Ramos (cell line): ENCODE data around the gene PEPD.

Experiments
- in situ Hi-C: fragments of 300-500 bp; cut with MboI; formaldehyde crosslinking; loops from one replicate; pipeline ENCODE4 v1.14.3; 2022; ENCODE audit warnings: low sequenced_read_pairs; ENCODE audit not compliant: unreplicated experiment

The PEPD gene

DNA sequence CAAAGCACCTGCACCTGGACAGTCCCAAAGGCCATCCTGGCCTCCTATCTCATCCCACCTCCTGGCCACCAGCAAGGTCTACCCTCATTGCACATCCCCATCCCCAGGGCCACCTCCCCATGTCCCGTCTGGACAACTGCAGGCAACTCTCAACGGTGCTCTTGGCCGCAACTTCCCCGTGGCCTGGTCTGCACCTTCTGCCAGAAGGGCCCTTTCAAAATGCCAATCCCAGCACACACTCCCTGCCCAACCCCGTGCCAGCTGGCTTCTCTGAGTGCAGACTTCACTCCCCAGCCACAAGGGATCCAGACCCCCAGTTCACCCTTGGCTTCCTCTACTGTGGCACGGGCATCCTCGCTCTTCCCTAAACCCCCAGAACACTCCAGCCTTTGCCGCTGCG, 8.2 kb downstream of the PEPD start:
- in situ Hi-C loops = no loop called here

DNA sequence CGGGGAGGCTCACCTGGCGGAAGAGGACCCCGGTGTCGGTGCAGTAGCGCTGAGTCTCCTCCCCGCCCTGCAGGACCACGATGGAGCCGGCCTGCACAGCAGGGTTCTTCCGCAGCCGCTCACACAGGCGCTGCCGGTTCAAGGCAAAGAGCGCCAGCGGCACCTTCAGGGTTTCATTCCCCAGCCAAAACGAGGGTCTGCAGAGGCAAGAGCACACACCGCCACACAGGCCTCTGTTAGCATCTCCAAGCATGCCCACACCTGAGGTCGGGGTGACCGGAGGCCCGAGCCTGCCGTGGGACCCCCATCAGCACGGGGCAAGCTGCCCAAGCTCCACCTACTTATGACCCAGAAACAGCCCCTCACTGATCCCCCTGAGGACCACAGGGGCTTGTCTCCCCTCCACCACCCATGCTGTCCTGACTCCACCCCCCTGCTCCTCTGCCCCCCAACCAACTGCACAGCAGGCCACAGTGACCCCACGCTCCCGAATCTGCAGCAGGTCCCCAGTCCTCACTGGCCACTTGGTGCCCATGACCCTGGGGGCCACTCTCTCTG, 8.9 kb downstream of the PEPD start:
- in situ Hi-C loops = no loop called here

DNA sequence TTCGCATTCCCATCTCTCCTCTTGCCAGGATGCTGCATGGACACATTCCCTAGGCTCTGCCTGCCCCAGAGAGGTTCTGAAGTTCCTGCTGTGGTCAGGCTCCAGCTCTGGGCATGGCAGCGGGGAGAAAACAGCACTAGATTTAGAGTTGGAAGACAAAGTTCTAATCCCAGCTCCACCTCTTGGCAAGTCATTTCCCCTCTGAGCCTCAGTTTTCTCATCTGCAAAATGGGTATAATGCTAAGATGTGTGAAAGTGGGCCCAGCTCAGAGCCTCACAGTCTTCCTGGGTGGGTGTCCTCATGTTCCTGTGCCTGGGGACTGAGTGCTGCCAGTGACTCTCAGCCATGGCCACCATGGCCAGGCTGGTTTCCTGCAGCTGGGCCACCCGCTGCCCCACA, 9.6 kb downstream of the PEPD start:
- in situ Hi-C loops = no loop called here

DNA sequence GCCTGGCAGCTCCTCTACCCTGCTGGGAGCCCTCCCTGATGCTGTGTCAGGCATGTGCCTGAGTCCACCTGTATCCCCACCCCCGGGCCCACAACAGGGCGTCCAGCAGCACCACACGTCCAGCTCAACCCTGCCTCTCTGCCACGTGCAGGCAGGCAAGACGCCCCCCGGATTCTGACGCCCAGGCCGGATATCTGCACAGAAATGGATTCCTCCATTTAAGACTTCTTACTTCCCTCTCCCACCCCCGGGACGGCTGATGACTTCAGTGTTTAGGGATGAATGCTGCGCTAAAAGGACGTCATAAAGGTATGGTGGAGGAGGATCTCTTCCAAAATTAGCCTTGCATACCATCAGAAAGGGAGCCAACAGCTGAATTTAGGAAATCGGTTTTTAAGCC, 10.2 kb downstream of the PEPD start:
- in situ Hi-C loops = no loop called here

DNA sequence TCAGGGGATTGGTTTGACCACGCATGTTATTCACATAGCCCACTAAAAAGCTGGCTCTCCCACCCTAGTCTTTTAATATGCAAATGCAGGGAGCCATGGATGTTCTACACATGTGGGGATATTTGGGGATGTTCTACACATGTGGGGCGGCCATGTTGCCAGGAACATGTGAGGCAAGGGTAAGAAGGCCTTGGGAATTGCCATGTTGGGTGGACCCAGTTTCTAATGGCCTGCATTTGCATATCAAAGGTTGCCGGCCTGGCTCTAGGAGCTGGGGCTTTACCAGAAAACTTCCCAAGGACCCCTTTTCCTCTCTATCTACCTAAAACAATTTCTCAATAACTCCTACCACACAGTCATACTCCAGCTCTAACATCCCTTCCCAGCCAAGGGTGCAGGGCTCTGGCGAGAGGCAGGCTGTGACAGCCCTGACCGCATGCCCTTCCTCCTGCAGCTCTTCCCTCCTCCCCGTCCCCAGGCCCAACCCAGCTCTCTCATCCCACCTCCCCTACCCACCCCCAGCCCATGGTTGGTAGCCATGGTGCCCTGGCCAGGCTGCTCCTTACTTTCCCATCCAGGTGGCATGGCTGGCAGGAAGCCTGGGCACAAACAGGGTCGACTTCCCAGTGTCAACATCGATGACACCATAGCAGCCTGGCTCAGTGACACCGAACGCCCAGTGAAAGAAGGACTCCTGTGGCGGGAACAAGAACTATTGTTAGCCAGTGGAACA, 11.0 kb downstream of the PEPD start:
- in situ Hi-C loops = no loop called here

DNA sequence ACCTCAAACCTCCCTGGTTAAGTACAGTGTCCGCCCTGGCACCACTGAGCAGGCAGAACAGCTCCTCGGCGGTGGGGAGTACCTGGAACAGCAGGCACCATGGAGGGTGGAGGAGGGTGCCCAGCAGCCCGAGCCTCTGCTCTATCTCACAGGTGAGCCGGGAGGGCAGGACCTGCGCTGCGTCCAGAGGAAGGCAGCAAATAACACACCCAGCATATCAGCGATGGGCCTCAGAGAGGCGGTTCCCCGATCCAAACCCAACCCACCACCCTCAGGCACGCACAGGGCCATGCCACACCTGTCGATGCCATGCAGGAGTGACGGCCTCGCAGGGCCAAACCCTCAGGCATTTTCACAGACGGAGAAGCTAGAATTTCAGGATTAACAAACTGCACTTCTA, 11.8 kb downstream of the PEPD start:
- in situ Hi-C loops = no loop called here

DNA sequence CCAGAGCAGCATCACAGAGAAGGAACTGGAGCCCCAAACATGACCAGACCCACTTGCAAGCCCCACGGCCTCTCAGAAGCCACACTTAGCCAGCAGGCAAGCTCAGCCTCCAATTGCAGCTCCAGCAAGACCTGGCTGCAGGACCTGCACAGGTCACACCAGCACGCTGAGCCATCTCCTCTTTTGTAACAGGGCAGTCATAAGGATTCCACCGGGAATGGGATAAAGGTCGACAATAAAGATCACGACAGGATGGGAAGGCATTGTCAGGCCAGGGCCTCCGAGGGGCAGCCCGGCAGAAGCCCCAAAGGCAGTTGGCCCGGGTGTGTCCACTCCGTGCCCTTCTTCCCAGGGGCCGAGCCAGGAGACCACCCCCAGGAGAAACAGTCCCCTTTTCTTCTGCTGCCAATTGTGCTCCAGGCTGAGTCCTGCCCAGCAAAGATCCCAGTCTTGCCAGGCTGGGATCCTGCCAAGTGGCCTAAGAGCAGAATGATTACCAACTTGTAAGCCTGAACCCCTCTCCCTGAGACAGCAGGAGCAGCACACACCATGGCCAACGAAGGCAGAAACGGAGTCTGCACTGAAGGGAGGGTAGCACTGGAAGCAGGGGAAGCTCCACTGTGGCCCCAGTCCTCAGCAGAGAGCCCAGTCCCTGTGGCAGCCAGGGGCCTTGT, 12.5 kb downstream of the PEPD start:
- in situ Hi-C loops = no loop called here

DNA sequence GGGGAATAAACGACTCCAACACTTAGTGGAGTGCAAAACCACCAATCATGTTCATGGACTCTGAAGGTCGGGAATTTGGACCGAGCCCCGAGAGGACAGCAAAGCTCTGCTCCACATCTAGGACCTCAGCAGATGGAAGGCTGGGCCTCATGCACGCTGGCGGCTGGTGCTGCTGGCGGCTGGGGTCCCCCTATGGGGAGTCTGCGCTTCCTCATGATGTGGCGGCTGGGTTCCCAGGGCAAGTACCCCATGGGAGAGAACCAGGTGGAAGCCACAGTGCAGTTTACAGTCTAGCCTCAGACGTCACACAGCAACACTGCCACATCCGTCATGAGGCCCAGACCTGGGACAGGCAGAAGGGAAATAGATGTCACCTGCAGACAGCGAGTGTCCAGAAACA, 13.2 kb downstream of the PEPD start:
- in situ Hi-C loops = no loop called here

DNA sequence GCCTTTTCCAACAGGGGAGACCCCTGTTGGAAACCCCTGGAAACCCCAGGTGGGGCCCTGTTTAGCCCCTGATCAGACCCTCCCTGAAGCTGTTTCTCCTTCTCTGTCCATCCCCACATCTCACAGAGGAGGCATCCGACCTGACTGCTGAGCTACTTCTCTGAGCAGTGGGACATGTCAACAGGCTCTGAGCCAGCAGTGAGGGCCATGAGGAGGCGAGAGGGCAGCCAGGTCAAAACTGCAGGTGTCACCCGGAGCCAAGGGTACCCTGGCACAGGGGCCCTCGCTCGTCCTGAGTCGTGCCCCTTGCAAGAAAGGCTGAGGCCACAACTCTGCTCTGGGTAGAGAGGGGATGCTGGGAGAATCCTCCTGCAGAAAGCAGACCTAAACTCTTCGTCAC, 13.6 kb downstream of the PEPD start:
- in situ Hi-C loops = no loop called here

DNA sequence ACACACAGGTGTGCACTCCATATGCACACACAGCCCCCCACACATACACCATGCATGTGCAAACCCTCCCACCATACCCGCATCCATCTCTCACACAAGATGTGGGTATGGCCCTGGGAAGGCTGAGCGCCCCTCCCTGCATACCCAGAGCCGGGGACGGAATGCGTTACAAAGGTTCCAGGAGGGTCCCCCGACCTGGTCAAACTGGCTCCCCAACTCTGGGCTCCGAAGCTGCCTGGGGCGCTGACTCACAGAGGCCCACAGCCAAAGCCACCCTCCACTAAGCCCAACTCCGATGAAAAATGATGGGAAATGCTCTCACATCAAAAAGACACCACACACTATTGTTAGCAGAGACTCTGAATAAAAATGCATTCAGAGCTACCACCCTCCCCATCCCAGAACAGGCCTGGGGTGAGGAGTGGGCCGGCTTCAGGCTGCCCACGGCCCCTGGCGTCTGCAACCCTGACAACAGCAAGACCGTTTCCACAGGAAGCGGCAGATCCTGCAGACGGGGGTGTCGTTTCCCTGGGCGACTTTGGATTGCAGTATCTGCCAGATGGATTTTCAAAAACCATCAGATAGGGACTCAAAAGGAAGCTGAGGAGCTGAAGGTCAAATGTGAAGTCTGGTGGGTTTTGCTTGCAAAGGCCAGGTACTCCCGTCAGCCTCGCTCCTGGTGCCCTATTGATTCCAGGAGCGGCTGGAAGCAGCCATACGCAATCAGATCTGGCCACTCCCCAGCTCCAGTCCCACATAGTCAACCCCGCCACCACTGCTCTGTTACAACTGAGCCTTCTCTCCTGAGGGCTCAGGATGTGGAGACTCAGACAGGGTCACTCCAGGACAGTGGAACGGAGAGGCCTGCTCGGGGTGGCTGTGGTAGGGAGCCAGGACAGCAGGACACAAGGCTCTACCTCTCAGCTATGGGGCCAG, 14.3 kb downstream of the PEPD start:
- in situ Hi-C loops = no loop called here

DNA sequence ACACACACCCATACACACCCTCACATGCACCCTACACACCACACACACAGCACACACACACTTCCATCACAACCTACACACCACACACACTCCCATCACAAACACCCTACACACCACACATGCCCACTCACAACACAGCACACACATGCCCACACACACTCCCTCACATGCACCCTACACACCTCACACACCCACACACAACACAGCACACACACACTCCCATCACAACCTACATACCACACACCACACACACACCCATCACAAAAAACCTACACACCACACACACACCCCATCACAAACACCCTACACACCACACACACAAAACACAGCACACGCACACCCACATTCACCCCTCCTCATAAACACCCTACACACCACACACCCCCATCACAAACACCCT, 15.1 kb downstream of the PEPD start:
- in situ Hi-C loops = no loop called here

DNA sequence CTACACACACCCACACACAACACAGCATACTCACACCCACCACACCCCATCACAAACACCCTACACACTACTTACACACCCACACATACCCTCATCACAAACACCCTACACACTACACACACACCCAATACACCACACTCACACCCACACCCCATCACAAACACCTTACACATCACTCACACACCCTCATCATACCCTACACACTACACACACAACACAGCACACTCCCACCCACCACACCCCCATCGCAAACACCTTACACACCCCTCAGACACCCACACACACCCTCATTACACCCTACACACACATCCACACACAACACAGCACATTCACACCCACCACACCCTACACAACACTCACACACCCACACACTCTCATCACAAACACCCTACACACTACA, 15.8 kb downstream of the PEPD start:
- in situ Hi-C loops = no loop called here

DNA sequence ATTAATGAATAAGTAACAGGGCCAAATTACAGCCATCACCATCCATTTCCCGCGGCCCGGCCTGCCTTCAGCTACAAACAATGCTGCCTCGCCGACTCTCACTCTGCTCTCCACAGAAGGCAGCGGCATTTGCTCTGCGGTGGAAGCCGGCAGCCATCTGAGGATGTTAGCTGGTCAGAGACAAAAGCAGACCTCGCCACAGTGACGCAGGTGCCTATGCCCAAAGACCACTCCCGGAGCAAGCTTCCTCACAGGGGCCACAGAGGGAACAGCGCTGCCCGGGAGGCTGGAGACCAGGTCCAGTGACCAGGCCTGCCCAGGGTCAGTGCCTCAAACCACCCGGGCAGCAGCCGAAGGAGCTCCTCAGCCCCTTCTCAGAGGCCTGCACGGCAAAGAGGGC, 16.4 kb downstream of the PEPD start:
- in situ Hi-C loops = no loop called here

DNA sequence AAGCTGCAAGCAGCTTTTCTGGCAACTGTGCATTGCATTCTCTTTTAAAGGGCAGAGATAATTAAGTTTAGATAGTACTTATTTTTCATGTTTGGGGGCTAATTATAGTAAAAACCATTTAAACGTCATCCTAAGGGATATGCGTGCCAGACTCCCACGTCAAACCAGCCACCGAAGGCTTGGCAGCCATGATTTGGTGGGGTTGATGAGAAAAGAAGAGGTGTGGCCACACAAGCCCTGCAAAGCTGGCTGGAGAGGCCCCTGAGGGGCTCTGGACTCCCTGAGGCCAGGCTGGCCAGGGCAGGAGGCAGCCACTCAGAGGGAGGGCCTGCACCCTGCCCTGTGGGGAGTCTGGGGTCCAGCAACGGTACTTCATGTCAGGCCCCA, 17.5 kb downstream of the PEPD start:
- in situ Hi-C loops = no loop called here

DNA sequence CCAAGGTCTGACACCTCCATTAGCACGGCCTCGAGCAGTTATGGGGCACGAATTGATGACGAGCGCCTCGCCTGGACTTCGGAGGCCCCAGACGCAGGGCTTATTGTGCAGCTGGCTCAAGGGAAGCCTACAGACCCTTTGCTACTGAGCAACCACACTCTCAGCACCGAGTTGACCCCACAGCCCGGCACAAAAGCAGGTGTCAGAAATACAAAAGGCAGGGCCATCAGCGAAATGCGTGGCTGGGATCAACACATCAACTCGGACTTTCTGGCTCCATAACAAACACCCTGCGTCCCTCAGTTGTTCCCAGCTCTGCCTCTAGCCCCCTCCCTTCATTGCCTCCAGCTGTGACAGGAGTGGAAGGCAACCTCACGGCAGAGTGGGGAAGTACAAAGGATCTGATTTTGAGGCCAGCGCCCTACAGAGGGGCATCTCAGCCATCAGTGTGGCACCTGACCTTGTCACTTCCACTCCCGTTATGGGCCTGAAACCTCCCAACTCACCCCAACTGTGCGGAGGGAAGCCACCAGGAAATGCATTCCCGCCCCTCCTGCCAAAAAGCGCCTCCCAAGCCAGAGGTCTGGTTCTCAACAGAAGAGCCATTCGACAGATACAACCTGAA, 18.0 kb downstream of the PEPD start:
- in situ Hi-C loops = no loop called here

DNA sequence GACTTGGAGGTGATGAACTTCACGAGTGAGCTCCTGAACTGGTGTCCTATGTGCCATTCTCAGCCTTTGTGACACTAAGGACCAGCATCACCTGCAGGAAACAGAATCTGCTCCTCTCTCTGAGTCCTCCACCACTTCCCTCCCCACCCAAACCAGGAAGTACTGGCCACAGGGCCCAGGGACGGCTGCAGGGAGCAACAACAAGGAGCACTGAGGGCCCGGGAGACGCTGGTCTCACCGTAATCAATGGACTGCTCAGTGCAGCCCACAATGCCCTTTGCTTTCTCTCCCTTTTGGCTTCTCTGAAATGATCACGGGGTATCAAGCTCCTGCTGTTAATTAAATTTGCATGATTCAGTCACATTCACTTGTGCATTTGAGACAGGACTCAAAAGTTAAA, 18.6 kb downstream of the PEPD start:
- in situ Hi-C loops = no loop called here

DNA sequence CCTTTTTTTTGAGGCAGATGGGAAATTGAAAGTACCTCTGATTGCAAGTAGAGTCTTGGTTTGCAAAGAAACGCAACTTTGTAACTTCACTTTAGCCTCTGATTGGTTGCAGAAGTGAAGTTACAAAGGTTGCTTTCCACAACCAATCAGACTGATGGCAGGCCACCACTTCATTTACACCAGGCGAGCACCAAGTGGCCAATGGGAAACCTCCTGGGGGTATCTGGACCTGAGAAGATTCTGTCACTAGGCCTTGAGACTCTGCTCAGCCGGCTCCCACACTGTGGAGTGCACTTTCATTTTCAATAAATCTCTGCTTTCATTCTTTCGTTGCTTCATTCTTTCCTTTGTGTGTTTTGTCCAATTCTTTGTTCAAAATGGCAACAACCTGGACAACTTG, 19.1 kb downstream of the PEPD start:
- in situ Hi-C loops = no loop called here

DNA sequence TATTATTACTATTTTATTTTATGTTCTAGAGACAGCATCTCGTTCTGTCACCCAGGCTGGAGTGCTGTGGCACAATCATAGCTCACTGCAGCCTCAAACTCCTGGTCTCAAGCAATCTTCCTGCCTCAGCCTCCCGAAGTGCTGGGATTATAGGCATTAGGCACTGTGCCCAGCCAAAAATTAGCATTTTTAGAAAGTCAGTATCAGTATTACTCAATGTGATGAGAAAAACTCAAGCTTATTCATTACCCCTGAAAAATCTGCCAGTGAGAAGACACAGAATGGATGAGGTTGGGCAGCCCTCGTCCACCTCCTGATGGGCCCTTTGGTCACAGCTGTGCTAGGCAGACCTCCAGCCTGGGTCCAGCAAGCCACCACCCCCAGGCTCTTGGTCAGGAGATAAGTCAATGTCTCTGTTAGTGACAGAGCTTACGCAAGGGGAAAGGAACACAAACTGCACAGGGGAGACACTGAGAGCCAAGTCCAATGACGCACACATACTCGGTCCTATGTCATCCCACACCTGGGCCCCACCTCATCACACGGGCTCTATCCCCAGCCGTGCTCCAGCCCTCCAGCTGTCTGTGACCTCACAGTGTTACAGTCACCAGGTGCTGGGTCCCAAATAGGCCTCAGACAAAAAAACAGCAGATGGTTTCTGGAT, 19.8 kb downstream of the PEPD start:
- in situ Hi-C loops = no loop called here

DNA sequence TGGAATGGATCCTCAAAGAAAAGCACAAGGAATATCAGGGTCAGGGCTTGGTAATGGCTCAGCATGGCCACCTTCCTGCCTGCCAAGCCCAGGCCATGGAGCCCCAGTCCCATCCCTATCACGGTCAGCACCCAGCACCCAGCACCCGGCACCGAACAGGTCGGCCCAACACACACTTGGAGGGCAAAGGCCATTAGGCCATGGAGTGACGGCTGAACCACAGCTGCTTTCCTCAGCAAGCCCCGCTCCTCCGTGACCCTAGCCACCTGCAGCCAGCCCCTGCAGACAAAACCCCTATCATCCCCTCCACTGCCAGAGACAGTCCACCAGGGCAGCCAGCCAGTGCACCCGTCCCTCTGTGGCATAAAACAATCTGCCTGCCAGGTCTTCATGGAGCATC, 20.6 kb downstream of the PEPD start:
- in situ Hi-C loops = no loop called here

DNA sequence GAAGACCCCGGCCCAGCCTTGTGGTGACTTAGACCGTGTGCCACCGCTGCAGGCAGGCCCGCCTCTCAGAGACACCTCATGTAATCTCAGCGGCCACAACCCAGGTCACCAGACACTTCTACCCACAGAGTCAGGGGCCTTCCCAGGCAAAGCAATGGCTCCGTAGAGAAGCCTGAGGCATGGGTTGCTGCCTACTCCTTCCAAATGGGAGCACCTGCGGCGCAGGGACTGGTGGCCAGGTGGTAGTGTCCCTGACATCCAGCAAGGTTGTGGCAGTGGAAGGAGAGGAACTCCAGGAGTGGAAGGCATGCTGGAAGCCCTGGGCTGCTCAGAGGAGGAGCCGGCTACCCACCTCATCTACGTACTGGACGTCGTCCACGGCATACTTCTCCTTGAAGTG, 21.0 kb downstream of the PEPD start:
- in situ Hi-C loops = no loop called here
